ENCODE measurements around the gene KANK4. TPM values are rescaled to one million over a fixed set of nuclear protein-coding genes. Genes with fewer than 3 reads are reported as not detected.

KANK4 gene
- polyA plus RNA-seq, 1 donor (not counting 4 experiments of a cell fraction or from before 2014, with no cell fraction given): 0.92 TPM

GRCh38 chr1:62336638-62336994, 17.4 kb upstream of the KANK4 start:
- no peaks in the 10 kb centered on the region for H4K20me1 ChIP-seq (ENCODE audit: control insufficient read depth, extremely low read depth, insufficient read depth, low read length)
- H3K4me3 ChIP-seq (ENCODE audit: control insufficient read depth in 2 of 3, extremely low read depth in 1 of 3, insufficient read depth in 2 of 3, low read depth in 1 of 3, low read length in 3 of 3): no peak overlapping the region
- H2AFZ ChIP-seq (ENCODE audit: control insufficient read depth, low read length): no peak overlapping the region
- DNase-seq (ENCODE audit: low read depth, low spot score) (no peak), FAIRE-seq (no peak)
- no peaks in the 10 kb centered on the region for H3K9me1 ChIP-seq (ENCODE audit: control insufficient read depth, extremely low read depth, insufficient read depth, low read length)
- peaks cover 13% of the 10 kb centered on the region for H3K4me1 ChIP-seq (ENCODE audit: control insufficient read depth, extremely low read depth, insufficient read depth, low read length)
- H3K9me3 ChIP-seq (ENCODE audit: control insufficient read depth, low read depth, low read length): no peaks in the 10 kb centered on the region
- H3K27ac ChIP-seq (ENCODE audit: control insufficient read depth, insufficient read depth, low read length): no peak overlapping the region
- no peak overlapping the region for H3K9ac ChIP-seq (ENCODE audit: control insufficient read depth, extremely low read depth, insufficient read depth, low read length)
- TF ChIP-seq EZH2 (IDR thresholded peaks at IDR 0.05; ENCODE audit: low read length) (no peak), CTCF (optimal IDR thresholded peaks at IDR 0.05 in 1 of 3, IDR thresholded peaks at IDR 0.05 in 1 of 3, conservative IDR thresholded peaks at IDR 0.05 in 1 of 3; ENCODE audit: extremely low read depth in 1 of 3, insufficient read depth in 2 of 3, low read length in 3 of 3) (no peak)
- no peaks in the 10 kb centered on the region for H3K36me3 ChIP-seq (ENCODE audit: control insufficient read depth in 2 of 2, extremely low read depth in 1 of 2, insufficient read depth in 2 of 2, low read length in 2 of 2)
- no peaks in the 10 kb centered on the region for H3K27me3 ChIP-seq (ENCODE audit: control insufficient read depth, extremely low read depth, insufficient read depth, low read length)
- H3K79me2 ChIP-seq (ENCODE audit: control insufficient read depth, insufficient read depth, low read length): no peaks in the 10 kb centered on the region
- no peak overlapping the region for H3K4me2 ChIP-seq (ENCODE audit: control insufficient read depth, extremely low read depth, insufficient read depth, low read depth, low read length)
- dilution Hi-C loops (cut with MboI; ENCODE audit: extremely low pct_ligation_motif_present, low sequenced_read_pairs): no loop called here

GRCh38 chr1:62335656-62336055, 16.4 kb upstream of the KANK4 start:
- H3K27me3 ChIP-seq (ENCODE audit: control insufficient read depth, extremely low read depth, insufficient read depth, low read length): no peaks in the 10 kb centered on the region
- no peak overlapping the region for H3K4me2 ChIP-seq (ENCODE audit: control insufficient read depth, extremely low read depth, insufficient read depth, low read depth, low read length)
- H3K36me3 ChIP-seq (ENCODE audit: control insufficient read depth in 2 of 2, extremely low read depth in 1 of 2, insufficient read depth in 2 of 2, low read length in 2 of 2): no peaks in the 10 kb centered on the region
- H3K4me1 ChIP-seq (ENCODE audit: control insufficient read depth, extremely low read depth, insufficient read depth, low read length): peaks cover 13% of the 10 kb centered on the region
- H2AFZ ChIP-seq (ENCODE audit: control insufficient read depth, low read length): no peak overlapping the region
- no peaks in the 10 kb centered on the region for H4K20me1 ChIP-seq (ENCODE audit: control insufficient read depth, extremely low read depth, insufficient read depth, low read length)
- no peak overlapping the region for H3K4me3 ChIP-seq (ENCODE audit: control insufficient read depth in 2 of 3, extremely low read depth in 1 of 3, insufficient read depth in 2 of 3, low read depth in 1 of 3, low read length in 3 of 3)
- TF ChIP-seq EZH2 (IDR thresholded peaks at IDR 0.05; ENCODE audit: low read length) (no peak), CTCF (optimal IDR thresholded peaks at IDR 0.05 in 1 of 3, IDR thresholded peaks at IDR 0.05 in 1 of 3, conservative IDR thresholded peaks at IDR 0.05 in 1 of 3; ENCODE audit: extremely low read depth in 1 of 3, insufficient read depth in 2 of 3, low read length in 3 of 3) (no peak)
- H3K9me1 ChIP-seq (ENCODE audit: control insufficient read depth, extremely low read depth, insufficient read depth, low read length): no peaks in the 10 kb centered on the region
- H3K79me2 ChIP-seq (ENCODE audit: control insufficient read depth, insufficient read depth, low read length): no peaks in the 10 kb centered on the region
- H3K9ac ChIP-seq (ENCODE audit: control insufficient read depth, extremely low read depth, insufficient read depth, low read length): no peak overlapping the region
- no peaks in the 10 kb centered on the region for H3K9me3 ChIP-seq (ENCODE audit: control insufficient read depth, low read depth, low read length)
- no peak for DNase-seq (ENCODE audit: low read depth, low spot score)
- H3K27ac ChIP-seq (ENCODE audit: control insufficient read depth, insufficient read depth, low read length): no peak overlapping the region
- dilution Hi-C loops (cut with MboI; ENCODE audit: extremely low pct_ligation_motif_present, low sequenced_read_pairs): no loop called here
- FAIRE-seq: no peak

All from keratinocyte (primary cell).